MCF 10A (cell line): ENCODE results near the gene CRTAC1. TPM values are rescaled to one million over a fixed set of nuclear protein-coding genes. Genes with fewer than 3 reads are reported as not detected.

ENCODE experiments used
- BruUV-seq: library from RNA; stranded (reverse); fragments of 400-500 nt; replicated peaks from 2 replicates; lab custom pipeline; 2021; lab: Mats Ljungman, UMichigan
- CTCF ChIA-PET: fragments of 300-600 bp; sonication (Branson Sonifier 250); formaldehyde crosslinking; extraction: SDS; loops from one replicate; lab custom pipeline; 2021; ENCODE audit warnings: antibody characterized with exemption, inconsistent platforms; lab: Yijun Ruan, JAX
- POLR2A ChIA-PET: fragments of 300-600, 350-650 bp; sonication (Branson Sonifier 250); formaldehyde crosslinking; extraction: SDS; loops from one replicate; lab custom pipeline; 2020; ENCODE audit warnings: antibody characterized with exemption, inconsistent platforms; lab: Yijun Ruan, JAX
- DNase-seq: peaks from one replicate; pipeline ENCODE4 v3.0.0-alpha.2; 2018; ENCODE audit not compliant: unreplicated experiment
- H3K27ac Mint-ChIP-seq: one replicate; pipeline ENCODE4 v1.8.0; 2022; ENCODE audit warnings: mild to moderate bottlenecking, low read depth, mixed read lengths; ENCODE audit not compliant: unreplicated experiment
- H3K27me3 Mint-ChIP-seq: one replicate; pipeline ENCODE4 v1.8.0; 2022; ENCODE audit warnings: mixed read lengths; ENCODE audit not compliant: insufficient read depth, unreplicated experiment
- H3K36me3 Mint-ChIP-seq: one replicate; pipeline ENCODE4 v1.8.0; 2022; ENCODE audit warnings: mild to moderate bottlenecking, moderate library complexity, mixed read lengths; ENCODE audit not compliant: insufficient read depth, unreplicated experiment
- H3K4me1 Mint-ChIP-seq: one replicate; pipeline ENCODE4 v1.8.0; 2022; ENCODE audit warnings: mixed read lengths; ENCODE audit not compliant: insufficient read depth, unreplicated experiment
- H3K4me3 Mint-ChIP-seq: one replicate; pipeline ENCODE4 v1.8.0; 2022; ENCODE audit warnings: mild to moderate bottlenecking, moderate library complexity, mixed read lengths; ENCODE audit not compliant: unreplicated experiment
- H3K9me3 Mint-ChIP-seq: one replicate; pipeline ENCODE4 v1.8.0; 2022; ENCODE audit warnings: mixed read lengths; ENCODE audit not compliant: unreplicated experiment
- CTCF ChIP-seq: fragments of 200-600 bp; IDR thresholded peaks from one replicate; pipeline ENCODE4 v1.8.0; 2022; ENCODE audit warnings: antibody characterized with exemption, mild to moderate bottlenecking; ENCODE audit not compliant: unreplicated experiment
- intact Hi-C: fragments of 100-400 bp; cut with micrococcal nuclease; formaldehyde crosslinking; loops from 2 replicates; pipeline ENCODE4 v1.14.1; 2022
- total RNA-seq: library from RNA; stranded (reverse); gene quantifications from 2 replicates; pipeline ENCODE4 v1.2.3, GENCODE V29; 2022

Gene CRTAC1
- total RNA-seq, 1 experiment from 2014 or later, result not detected

DNA sequence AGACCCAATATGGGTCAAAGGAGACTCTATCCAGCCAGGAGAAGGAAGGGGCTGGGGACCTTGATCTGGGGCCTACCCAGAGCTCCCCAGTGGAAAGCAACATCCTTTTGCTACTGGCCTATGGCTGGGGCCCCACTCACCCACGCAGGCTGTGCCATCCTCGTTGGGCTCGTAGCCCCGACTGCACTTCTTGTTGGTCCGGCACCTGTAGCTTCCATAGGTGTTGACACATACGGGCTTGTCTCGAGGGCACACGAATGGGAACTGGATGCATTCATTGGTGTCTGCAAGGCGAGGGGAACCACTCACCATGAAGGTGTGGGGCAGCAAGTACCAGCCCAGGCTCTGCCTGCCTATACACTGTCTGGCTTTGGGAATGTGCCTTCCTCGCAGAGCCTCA lies 150.3 kb downstream of the CRTAC1 start:
- BruUV-seq, result no TSS peak
- Mint-ChIP-seq H3K36me3 (no peaks in the 10 kb centered on the region), H3K27me3 (no peaks in the 10 kb centered on the region), H3K4me1 (peaks cover 14% of the 10 kb centered on the region), H3K4me3 (no peak overlapping the region), H3K27ac (no peak overlapping the region), H3K9me3 (no peaks in the 10 kb centered on the region)
- intact Hi-C loops, result no loop called here
- CTCF ChIA-PET, result interaction anchor here (1.0 to 3.5 kb wide), 3 partner anchors 8 to 88 kb away, joined by 3 to 34 read pairs (median 13); no protein-coding TSS in a partner anchor
- no peak for TF ChIP-seq CTCF
- no peak for DNase-seq
- POLR2A ChIA-PET, result interaction anchor here (1.1 kb wide), 1 partner anchor 11 kb away, joined by 3 read pairs; no protein-coding TSS in a partner anchor

- no peaks in the 10 kb centered on the region for H3K9me3 Mint-ChIP-seq
- no peak overlapping the region for H3K4me3 Mint-ChIP-seq
- intact Hi-C loops, result no loop called here
- peaks cover 14% of the 10 kb centered on the region for H3K4me1 Mint-ChIP-seq
- no peak for DNase-seq
- BruUV-seq, result no TSS peak
- H3K27ac Mint-ChIP-seq, result no peak overlapping the region
- no peak for TF ChIP-seq CTCF
- CTCF ChIA-PET, result interaction anchor here (0.6 to 3.5 kb wide), 4 partner anchors 10 to 1402 kb away, joined by 3 to 34 read pairs (median 8); no protein-coding TSS in a partner anchor
- H3K36me3 Mint-ChIP-seq, result no peaks in the 10 kb centered on the region
- H3K27me3 Mint-ChIP-seq, result no peaks in the 10 kb centered on the region
- POLR2A ChIA-PET, result interaction anchor here (1.0 kb wide), 1 partner anchor 9 kb away, joined by 3 read pairs; no protein-coding TSS in a partner anchor
These were observed 151.2 kb downstream of the CRTAC1 start for GRCh38 chr10:97879241-97879640.

DNA sequence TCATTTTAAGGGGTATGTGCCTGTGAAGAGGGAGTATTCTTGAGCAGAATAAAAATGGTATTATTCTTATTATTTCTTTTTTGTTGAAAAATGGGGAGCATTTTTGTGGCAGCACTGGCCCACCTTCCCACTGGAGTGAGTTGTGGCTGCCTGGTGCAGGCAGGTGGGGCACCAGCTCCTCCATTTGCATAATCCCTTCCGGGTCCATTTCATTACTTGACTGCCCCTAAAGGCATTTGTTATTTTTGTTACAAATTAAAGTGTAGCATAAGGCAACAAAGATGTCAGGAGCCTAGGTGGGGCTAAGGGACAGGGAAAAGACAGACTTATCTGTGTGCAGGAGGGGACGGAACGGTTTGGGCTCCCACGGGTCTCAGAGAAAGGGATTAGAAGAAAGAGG lies 154.0 kb downstream of the CRTAC1 start:
- CTCF ChIA-PET, result interaction anchor here (0.6 to 2.7 kb wide), 6 partner anchors 8 to 372 kb away, joined by 3 to 24 read pairs (median 5); no protein-coding TSS in a partner anchor
- DNase-seq, result no peak
- no TSS peak for BruUV-seq
- Mint-ChIP-seq H3K4me1 (no peaks in the 10 kb centered on the region), H3K27ac (peak overlapping the region; percentile 36), H3K4me3 (no peak overlapping the region), H3K27me3 (no peaks in the 10 kb centered on the region), H3K36me3 (no peaks in the 10 kb centered on the region), H3K9me3 (no peaks in the 10 kb centered on the region)
- intact Hi-C loops, result no loop called here
- no peak for TF ChIP-seq CTCF
- POLR2A ChIA-PET, result no interaction called here

GRCh38 chr10:97875391-97875790 lies 155.0 kb downstream of the CRTAC1 start:
- Mint-ChIP-seq H3K4me3 (no peak overlapping the region), H3K27ac (no peak overlapping the region), H3K27me3 (no peaks in the 10 kb centered on the region), H3K9me3 (no peaks in the 10 kb centered on the region), H3K36me3 (no peaks in the 10 kb centered on the region), H3K4me1 (no peaks in the 10 kb centered on the region)
- POLR2A ChIA-PET, result interaction anchor here (0.6 kb wide), 1 partner anchor 139 kb away, joined by 3 read pairs; the partner anchor contains the start of gene ZFYVE27
- DNase-seq, result no peak
- intact Hi-C loops, result no loop called here
- TF ChIP-seq CTCF, result no peak
- CTCF ChIA-PET, result interaction anchor here (0.6 to 18.1 kb wide), 4 partner anchors 17 to 1630 kb away, joined by 3 to 422 read pairs (median 14); no protein-coding TSS in a partner anchor
- no TSS peak for BruUV-seq
